Measurements from ENCODE around the gene SCRT2. TPM values are rescaled to one million over a fixed set of nuclear protein-coding genes. Genes with fewer than 3 reads are reported as not detected.

Gene SCRT2
- polyA plus RNA-seq, 1 of the 3 experiments (the other 2 are of a cell fraction) = not detected

DNA sequence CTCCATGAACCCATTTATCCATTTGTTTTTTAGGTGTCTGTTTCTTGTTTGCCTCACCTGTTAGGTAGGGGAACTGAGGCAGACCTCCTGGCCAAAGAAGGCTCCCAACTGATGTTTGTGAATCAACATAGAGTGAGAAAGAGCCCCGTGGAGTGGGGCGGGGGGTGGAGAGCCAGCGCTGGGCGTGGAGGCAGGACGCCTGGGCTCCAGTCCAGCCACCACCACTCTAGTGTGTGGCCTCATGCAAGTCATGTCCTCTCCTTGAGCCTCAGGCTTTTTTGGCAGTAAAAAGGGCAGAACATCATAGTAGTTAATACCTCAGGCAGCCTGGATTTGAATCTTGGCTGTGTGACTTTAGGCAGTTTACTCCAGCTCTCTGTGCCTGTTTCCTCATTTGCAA, 42.2 kb upstream of the SCRT2 start:
- H2AFZ ChIP-seq (ENCODE audit: low read depth) = no peak overlapping the region
- no peaks in the 10 kb centered on the region for H3K36me3 ChIP-seq (replicated peaks in 1 of 2; ENCODE audit: control insufficient read depth in 1 of 2, insufficient read depth in 2 of 2, low read length in 1 of 2)
- POLR2A ChIA-PET = no interaction called here
- no peak overlapping the region for H3K4me3 ChIP-seq (ENCODE audit: low read depth in 2 of 2, low read length in 1 of 2)
- H3K9me2 ChIP-seq = no peaks in the 10 kb centered on the region
- no peak overlapping the region for H3K4me2 ChIP-seq
- no peak overlapping the region for H3K9ac ChIP-seq
- 6% methylated on average over 5 of the region's 5 CpGs for WGBS (ENCODE audit: low lambda C conversion rate)
- DNase-seq = no peak
- no peaks in the 10 kb centered on the region for H4K20me1 ChIP-seq (ENCODE audit: insufficient read depth)
- H3K27me3 ChIP-seq (ENCODE audit: insufficient read depth) = no peaks in the 10 kb centered on the region
- no peaks in the 10 kb centered on the region for H3K9me3 ChIP-seq
- no peaks in the 10 kb centered on the region for H3K79me2 ChIP-seq (ENCODE audit: insufficient read depth)
- no peaks in the 10 kb centered on the region for H3K4me1 ChIP-seq (ENCODE audit: control insufficient read depth in 1 of 2, insufficient read depth in 2 of 2, low read depth in 1 of 2, low read length in 1 of 2)
- no peak overlapping the region for H3K27ac ChIP-seq (ENCODE audit: low read depth in 2 of 2, low read length in 1 of 2)
- TF ChIP-seq RAD21 (IDR thresholded peaks at IDR 0.05; ENCODE audit: low read length) (no peak), GATA2 (CRISPR knock-in tag; IDR thresholded peaks at IDR 0.05) (no peak), GABPA (IDR thresholded peaks at IDR 0.05; ENCODE audit: low read depth) (no peak), EZH2phosphoT487 (IDR thresholded peaks at IDR 0.05; ENCODE audit: borderline replicate concordance, low read depth) (no peak), SIN3A (IDR thresholded peaks at IDR 0.05; ENCODE audit: borderline replicate concordance, low read depth, low read length) (no peak), FOXJ3 (CRISPR knock-in tag; IDR thresholded peaks at IDR 0.05) (no peak), SMC3 (IDR thresholded peaks at IDR 0.05; ENCODE audit: low read depth, low read length) (no peak), YY1 (IDR thresholded peaks at IDR 0.05; ENCODE audit: low read depth) (no peak), FOSL2 (IDR thresholded peaks at IDR 0.05; ENCODE audit: borderline replicate concordance, low read depth) (no peak), EP300 (IDR thresholded peaks at IDR 0.05; ENCODE audit: borderline replicate concordance in 1 of 2, low read depth in 1 of 2, low read length in 1 of 2) (no peak), ELF1 (IDR thresholded peaks at IDR 0.05) (no peak), FOXM1 (IDR thresholded peaks at IDR 0.05; ENCODE audit: low read depth) (no peak), CHD2 (IDR thresholded peaks at IDR 0.05; ENCODE audit: low read length, partially characterized antibody) (no peak), RFX5 (IDR thresholded peaks at IDR 0.05; ENCODE audit: low read length) (no peak), RXRA (IDR thresholded peaks at IDR 0.05; ENCODE audit: borderline replicate concordance, low read depth) (no peak)
- TF ChIP-seq, protein P1, sequence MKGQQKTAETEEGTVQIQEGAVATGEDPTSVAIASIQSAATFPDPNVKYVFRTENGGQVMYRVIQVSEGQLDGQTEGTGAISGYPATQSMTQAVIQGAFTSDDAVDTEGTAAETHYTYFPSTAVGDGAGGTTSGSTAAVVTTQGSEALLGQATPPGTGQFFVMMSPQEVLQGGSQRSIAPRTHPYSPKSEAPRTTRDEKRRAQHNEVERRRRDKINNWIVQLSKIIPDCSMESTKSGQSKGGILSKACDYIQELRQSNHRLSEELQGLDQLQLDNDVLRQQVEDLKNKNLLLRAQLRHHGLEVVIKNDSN (IDR thresholded peaks at IDR 0.05; ENCODE audit: borderline replicate concordance, low read depth) = no peak
- CTCF ChIA-PET = interaction anchor here (0.9 to 1.5 kb wide), 4 partner anchors 8 to 51 kb away, joined by 3 to 8 read pairs (median 4); no protein-coding TSS in a partner anchor
- H3F3A ChIP-seq (replicated peaks; ENCODE audit: insufficient read depth) = no peaks in the 10 kb centered on the region

DNA sequence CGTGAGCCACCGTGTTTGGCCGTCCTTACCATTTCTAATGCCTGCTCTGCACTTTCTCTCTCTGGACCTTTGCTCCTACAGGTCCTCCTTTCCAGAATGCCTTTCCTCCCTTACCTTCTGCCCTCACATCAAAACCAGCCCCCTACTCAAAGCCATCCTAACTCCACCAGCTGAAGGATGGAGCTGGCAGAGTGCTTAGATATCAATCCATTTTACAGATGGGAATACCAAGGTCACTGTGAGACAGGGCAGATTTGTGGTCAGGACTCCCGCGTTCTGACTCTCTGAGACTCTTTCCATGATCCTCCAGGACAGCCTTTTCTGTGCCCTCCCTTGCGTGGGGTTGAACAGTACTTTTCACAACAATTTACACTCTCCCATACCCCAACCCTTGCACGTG, 41.7 kb upstream of the SCRT2 start:
- Histone ChIP-seq H3K79me2 (ENCODE audit: insufficient read depth) (no peaks in the 10 kb centered on the region), H3K36me3 (replicated peaks in 1 of 2; ENCODE audit: control insufficient read depth in 1 of 2, insufficient read depth in 2 of 2, low read length in 1 of 2) (no peaks in the 10 kb centered on the region), H3K27me3 (ENCODE audit: insufficient read depth) (no peaks in the 10 kb centered on the region), H3K27ac (ENCODE audit: low read depth in 2 of 2, low read length in 1 of 2) (no peak overlapping the region), H3K9ac (no peak overlapping the region), H3K4me3 (ENCODE audit: low read depth in 2 of 2, low read length in 1 of 2) (no peak overlapping the region), H3K4me1 (ENCODE audit: control insufficient read depth in 1 of 2, insufficient read depth in 2 of 2, low read depth in 1 of 2, low read length in 1 of 2) (no peaks in the 10 kb centered on the region), H4K20me1 (ENCODE audit: insufficient read depth) (no peaks in the 10 kb centered on the region), H2AFZ (ENCODE audit: low read depth) (no peak overlapping the region), H3K9me3 (no peaks in the 10 kb centered on the region), H3K9me2 (no peaks in the 10 kb centered on the region), H3K4me2 (no peak overlapping the region), H3F3A (replicated peaks; ENCODE audit: insufficient read depth) (no peaks in the 10 kb centered on the region)
- TF ChIP-seq, protein P2, sequence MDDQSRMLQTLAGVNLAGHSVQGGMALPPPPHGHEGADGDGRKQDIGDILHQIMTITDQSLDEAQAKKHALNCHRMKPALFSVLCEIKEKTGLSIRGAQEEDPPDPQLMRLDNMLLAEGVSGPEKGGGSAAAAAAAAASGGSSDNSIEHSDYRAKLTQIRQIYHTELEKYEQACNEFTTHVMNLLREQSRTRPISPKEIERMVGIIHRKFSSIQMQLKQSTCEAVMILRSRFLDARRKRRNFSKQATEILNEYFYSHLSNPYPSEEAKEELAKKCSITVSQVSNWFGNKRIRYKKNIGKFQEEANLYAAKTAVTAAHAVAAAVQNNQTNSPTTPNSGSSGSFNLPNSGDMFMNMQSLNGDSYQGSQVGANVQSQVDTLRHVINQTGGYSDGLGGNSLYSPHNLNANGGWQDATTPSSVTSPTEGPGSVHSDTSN (IDR thresholded peaks at IDR 0.05) = no peak
- no peak for TF ChIP-seq CHD2 (IDR thresholded peaks at IDR 0.05; ENCODE audit: low read length, partially characterized antibody)
- TF ChIP-seq ELF1 (IDR thresholded peaks at IDR 0.05) = no peak
- ChIA-PET CTCF (interaction anchor here (1.1 to 2.4 kb wide), 3 partner anchors 7 to 70 kb away, joined by 3 to 8 read pairs (median 4); no protein-coding TSS in a partner anchor), POLR2A (no interaction called here)
- no peak for DNase-seq
- 60% methylated on average over 7 of the region's 7 CpGs for WGBS (ENCODE audit: low lambda C conversion rate)

Measured in SK-N-SH (cell line).